ENCODE results near the gene UBE2QL1. TPM values are rescaled to one million over a fixed set of nuclear protein-coding genes. Genes with fewer than 3 reads are reported as not detected.

UBE2QL1 gene
- polyA plus RNA-seq, 1 of the 3 experiments (the other 2 are of a cell fraction) = 0.28 TPM

DNA sequence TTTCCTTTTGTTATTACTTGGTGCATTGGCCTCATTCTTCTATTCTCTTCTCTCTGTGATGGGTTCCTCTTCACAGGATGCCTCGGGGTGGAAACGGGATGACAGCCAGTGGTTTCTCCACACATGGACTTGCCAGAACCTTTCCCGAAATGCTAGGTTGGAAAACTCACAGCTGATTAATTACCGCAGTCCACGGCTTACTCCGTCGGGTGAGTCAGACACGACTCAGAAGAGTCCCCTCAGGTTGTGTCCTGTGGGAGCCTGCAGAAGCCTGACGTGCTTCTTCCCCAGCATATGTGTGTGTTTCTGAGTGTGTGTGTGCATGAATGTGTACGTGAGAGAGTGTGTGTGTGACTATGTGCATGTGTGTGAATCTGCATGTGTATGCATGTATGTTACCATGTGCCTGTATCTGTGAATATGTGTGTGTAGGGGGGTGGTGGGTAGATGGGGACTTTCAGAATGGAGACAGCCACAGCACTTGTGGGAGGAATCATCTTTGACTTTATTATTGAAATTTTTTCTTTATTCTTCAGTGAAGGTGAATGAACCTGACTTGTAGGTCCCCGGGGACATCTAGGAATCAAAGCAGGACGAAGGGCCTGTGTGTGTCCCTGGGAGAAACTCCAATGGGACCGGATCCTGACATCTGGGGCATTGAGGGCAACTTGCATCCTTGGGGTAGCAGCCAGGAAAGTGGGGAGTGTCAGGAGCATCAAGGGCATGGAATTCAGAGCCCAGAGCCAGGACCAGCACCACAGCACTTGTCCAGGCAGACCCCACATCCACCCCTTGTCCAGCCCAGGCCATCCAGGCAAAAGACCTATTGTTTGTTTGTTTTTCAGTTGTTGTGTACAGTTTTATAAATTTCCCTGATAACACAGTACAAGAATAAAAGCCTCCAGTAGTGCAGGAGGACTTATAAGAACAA lies 48.4 kb upstream of the UBE2QL1 start:
- Histone ChIP-seq H3K4me3 (ENCODE audit: low read depth in 2 of 2, low read length in 1 of 2) (no peak overlapping the region), H2AFZ (ENCODE audit: low read depth) (no peak overlapping the region), H3K9me2 (no peaks in the 10 kb centered on the region), H3K27ac (ENCODE audit: low read depth in 2 of 2, low read length in 1 of 2) (no peak overlapping the region), H3K27me3 (ENCODE audit: insufficient read depth) (no peaks in the 10 kb centered on the region), H3F3A (replicated peaks; ENCODE audit: insufficient read depth) (no peaks in the 10 kb centered on the region), H3K4me1 (ENCODE audit: control insufficient read depth in 1 of 2, insufficient read depth in 2 of 2, low read depth in 1 of 2, low read length in 1 of 2) (no peaks in the 10 kb centered on the region; a peak in 1 of 4 replicates), H3K36me3 (replicated peaks in 1 of 2; ENCODE audit: control insufficient read depth in 1 of 2, insufficient read depth in 2 of 2, low read length in 1 of 2) (no peaks in the 10 kb centered on the region), H3K9ac (no peak overlapping the region), H3K9me3 (no peaks in the 10 kb centered on the region), H4K20me1 (ENCODE audit: insufficient read depth) (no peaks in the 10 kb centered on the region), H3K79me2 (ENCODE audit: insufficient read depth) (no peaks in the 10 kb centered on the region), H3K4me2 (no peak overlapping the region)
- POLR2A ChIA-PET = no interaction called here
- 22% methylated on average over 13 of the region's 13 CpGs for WGBS (ENCODE audit: low lambda C conversion rate)
- no peak for DNase-seq
- CTCF ChIA-PET = interaction anchor here (1.2 kb wide), 1 partner anchor 22 kb away, joined by 3 read pairs; the partner anchor contains the start of gene MED10
- no peak for TF ChIP-seq EZH2phosphoT487 (IDR thresholded peaks at IDR 0.05; ENCODE audit: borderline replicate concordance, low read depth)
- no peak for TF ChIP-seq EP300 (IDR thresholded peaks at IDR 0.05; ENCODE audit: borderline replicate concordance in 1 of 2, low read depth in 1 of 2, low read length in 1 of 2)
- TF ChIP-seq, protein P1, sequence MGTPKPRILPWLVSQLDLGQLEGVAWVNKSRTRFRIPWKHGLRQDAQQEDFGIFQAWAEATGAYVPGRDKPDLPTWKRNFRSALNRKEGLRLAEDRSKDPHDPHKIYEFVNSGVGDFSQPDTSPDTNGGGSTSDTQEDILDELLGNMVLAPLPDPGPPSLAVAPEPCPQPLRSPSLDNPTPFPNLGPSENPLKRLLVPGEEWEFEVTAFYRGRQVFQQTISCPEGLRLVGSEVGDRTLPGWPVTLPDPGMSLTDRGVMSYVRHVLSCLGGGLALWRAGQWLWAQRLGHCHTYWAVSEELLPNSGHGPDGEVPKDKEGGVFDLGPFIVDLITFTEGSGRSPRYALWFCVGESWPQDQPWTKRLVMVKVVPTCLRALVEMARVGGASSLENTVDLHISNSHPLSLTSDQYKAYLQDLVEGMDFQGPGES (IDR thresholded peaks at IDR 0.05; ENCODE audit: low read depth, low read length) = no peak
- TF ChIP-seq TAF1 (IDR thresholded peaks at IDR 0.05; ENCODE audit: borderline replicate concordance, low read depth, low read length) = no peak
- TF ChIP-seq YY1 (IDR thresholded peaks at IDR 0.05; ENCODE audit: low read depth) = no peak
- no peak for TF ChIP-seq MEF2A (IDR thresholded peaks at IDR 0.05; ENCODE audit: borderline replicate concordance, low read depth)
- TF ChIP-seq RFX5 (IDR thresholded peaks at IDR 0.05; ENCODE audit: low read length) = no peak
- TF ChIP-seq TEAD4 (IDR thresholded peaks at IDR 0.05; ENCODE audit: borderline replicate concordance, insufficient read depth) = no peak

DNA sequence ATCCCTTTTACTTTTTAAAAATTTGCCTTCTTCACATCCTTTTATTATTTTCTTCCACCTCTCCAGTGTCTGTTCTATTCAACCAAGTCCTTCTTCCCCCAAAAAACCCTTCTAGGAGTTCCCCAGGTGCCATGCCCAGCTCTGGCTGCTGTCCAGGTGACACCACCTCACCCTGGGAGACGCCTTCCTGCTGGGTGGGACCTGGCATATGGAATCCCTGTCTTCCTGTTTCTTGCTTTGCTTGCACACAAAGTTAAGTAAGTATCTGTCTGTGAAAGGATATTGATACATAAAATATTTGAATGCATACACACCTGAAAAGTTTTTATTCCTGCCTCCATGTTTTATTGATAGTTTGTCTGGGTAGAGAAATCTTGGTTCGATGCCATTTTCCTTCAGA lies 47.2 kb upstream of the UBE2QL1 start:
- no peaks in the 10 kb centered on the region for H3F3A ChIP-seq (replicated peaks; ENCODE audit: insufficient read depth)
- no peak overlapping the region for H3K4me2 ChIP-seq
- no peak overlapping the region for H2AFZ ChIP-seq (ENCODE audit: low read depth)
- H3K4me1 ChIP-seq (ENCODE audit: control insufficient read depth in 1 of 2, insufficient read depth in 2 of 2, low read depth in 1 of 2, low read length in 1 of 2) = no peaks in the 10 kb centered on the region; a peak in 1 of 4 replicates
- H4K20me1 ChIP-seq (ENCODE audit: insufficient read depth) = no peaks in the 10 kb centered on the region
- H3K4me3 ChIP-seq (ENCODE audit: low read depth in 2 of 2, low read length in 1 of 2) = no peak overlapping the region
- ChIA-PET CTCF (no interaction called here), POLR2A (no interaction called here)
- H3K9me3 ChIP-seq = no peaks in the 10 kb centered on the region
- no peaks in the 10 kb centered on the region for H3K79me2 ChIP-seq (ENCODE audit: insufficient read depth)
- no peaks in the 10 kb centered on the region for H3K9me2 ChIP-seq
- no peaks in the 10 kb centered on the region for H3K27me3 ChIP-seq (ENCODE audit: insufficient read depth)
- H3K27ac ChIP-seq (ENCODE audit: low read depth in 2 of 2, low read length in 1 of 2) = no peak overlapping the region
- 25% methylated on average over 2 of the region's 2 CpGs for WGBS (ENCODE audit: low lambda C conversion rate)
- no peak for DNase-seq
- H3K9ac ChIP-seq = no peak overlapping the region
- no peaks in the 10 kb centered on the region for H3K36me3 ChIP-seq (replicated peaks in 1 of 2; ENCODE audit: control insufficient read depth in 1 of 2, insufficient read depth in 2 of 2, low read length in 1 of 2)
- no peak for TF ChIP-seq MXI1 (IDR thresholded peaks at IDR 0.05; ENCODE audit: low read depth, low read length)
- TF ChIP-seq GABPA (IDR thresholded peaks at IDR 0.05; ENCODE audit: low read depth) = no peak
- TF ChIP-seq RXRA (IDR thresholded peaks at IDR 0.05; ENCODE audit: borderline replicate concordance, low read depth) = no peak
- TF ChIP-seq, protein P2, sequence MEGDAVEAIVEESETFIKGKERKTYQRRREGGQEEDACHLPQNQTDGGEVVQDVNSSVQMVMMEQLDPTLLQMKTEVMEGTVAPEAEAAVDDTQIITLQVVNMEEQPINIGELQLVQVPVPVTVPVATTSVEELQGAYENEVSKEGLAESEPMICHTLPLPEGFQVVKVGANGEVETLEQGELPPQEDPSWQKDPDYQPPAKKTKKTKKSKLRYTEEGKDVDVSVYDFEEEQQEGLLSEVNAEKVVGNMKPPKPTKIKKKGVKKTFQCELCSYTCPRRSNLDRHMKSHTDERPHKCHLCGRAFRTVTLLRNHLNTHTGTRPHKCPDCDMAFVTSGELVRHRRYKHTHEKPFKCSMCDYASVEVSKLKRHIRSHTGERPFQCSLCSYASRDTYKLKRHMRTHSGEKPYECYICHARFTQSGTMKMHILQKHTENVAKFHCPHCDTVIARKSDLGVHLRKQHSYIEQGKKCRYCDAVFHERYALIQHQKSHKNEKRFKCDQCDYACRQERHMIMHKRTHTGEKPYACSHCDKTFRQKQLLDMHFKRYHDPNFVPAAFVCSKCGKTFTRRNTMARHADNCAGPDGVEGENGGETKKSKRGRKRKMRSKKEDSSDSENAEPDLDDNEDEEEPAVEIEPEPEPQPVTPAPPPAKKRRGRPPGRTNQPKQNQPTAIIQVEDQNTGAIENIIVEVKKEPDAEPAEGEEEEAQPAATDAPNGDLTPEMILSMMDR (IDR thresholded peaks at IDR 0.05) = no peak
- no peak for TF ChIP-seq FOSL2 (IDR thresholded peaks at IDR 0.05; ENCODE audit: borderline replicate concordance, low read depth)
- no peak for TF ChIP-seq POLR2AphosphoS5 (IDR thresholded peaks at IDR 0.05; ENCODE audit: low read depth, low read length)
- TF ChIP-seq, protein P3, sequence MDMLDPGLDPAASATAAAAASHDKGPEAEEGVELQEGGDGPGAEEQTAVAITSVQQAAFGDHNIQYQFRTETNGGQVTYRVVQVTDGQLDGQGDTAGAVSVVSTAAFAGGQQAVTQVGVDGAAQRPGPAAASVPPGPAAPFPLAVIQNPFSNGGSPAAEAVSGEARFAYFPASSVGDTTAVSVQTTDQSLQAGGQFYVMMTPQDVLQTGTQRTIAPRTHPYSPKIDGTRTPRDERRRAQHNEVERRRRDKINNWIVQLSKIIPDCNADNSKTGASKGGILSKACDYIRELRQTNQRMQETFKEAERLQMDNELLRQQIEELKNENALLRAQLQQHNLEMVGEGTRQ (IDR thresholded peaks at IDR 0.05; ENCODE audit: borderline replicate concordance, low read depth, low read length) = no peak
- TF ChIP-seq TCF12 (IDR thresholded peaks at IDR 0.05) = no peak
- TF ChIP-seq, protein P4, sequence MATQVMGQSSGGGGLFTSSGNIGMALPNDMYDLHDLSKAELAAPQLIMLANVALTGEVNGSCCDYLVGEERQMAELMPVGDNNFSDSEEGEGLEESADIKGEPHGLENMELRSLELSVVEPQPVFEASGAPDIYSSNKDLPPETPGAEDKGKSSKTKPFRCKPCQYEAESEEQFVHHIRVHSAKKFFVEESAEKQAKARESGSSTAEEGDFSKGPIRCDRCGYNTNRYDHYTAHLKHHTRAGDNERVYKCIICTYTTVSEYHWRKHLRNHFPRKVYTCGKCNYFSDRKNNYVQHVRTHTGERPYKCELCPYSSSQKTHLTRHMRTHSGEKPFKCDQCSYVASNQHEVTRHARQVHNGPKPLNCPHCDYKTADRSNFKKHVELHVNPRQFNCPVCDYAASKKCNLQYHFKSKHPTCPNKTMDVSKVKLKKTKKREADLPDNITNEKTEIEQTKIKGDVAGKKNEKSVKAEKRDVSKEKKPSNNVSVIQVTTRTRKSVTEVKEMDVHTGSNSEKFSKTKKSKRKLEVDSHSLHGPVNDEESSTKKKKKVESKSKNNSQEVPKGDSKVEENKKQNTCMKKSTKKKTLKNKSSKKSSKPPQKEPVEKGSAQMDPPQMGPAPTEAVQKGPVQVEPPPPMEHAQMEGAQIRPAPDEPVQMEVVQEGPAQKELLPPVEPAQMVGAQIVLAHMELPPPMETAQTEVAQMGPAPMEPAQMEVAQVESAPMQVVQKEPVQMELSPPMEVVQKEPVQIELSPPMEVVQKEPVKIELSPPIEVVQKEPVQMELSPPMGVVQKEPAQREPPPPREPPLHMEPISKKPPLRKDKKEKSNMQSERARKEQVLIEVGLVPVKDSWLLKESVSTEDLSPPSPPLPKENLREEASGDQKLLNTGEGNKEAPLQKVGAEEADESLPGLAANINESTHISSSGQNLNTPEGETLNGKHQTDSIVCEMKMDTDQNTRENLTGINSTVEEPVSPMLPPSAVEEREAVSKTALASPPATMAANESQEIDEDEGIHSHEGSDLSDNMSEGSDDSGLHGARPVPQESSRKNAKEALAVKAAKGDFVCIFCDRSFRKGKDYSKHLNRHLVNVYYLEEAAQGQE (IDR thresholded peaks at IDR 0.05; ENCODE audit: low read depth, low read length) = no peak
- TF ChIP-seq, protein P1 (IDR thresholded peaks at IDR 0.05; ENCODE audit: low read depth, low read length) = no peak

Data from SK-N-SH (cell line).